GOT3 (cell line): ENCODE results near the gene POU2AF1.

Experiments
- DNase-seq: peaks from one replicate; lab custom pipeline; 2025; ENCODE audit warnings: mixed read lengths; lab: John Stamatoyannopoulos, UW

The POU2AF1 gene

DNA sequence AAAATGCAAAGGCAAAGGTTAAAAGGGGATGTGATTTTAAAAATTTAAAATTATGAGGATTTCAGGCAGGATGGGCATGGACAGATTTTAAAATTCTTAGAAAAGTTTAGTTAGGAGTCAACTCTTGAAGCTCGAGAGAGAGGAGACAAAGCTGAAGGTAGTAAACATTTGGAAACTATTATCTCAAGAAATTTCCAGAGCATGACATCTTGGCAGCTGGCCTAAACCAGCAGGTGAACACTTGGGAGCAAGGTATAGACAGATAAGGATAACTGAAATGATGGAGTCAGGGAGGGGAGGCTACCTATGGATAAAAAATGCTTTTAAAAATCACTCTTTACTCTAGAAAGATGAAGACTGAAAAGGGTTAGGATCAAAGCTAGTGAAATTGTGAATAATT, 67.0 kb downstream of the POU2AF1 start:
- DNase-seq, result no peak

DNA sequence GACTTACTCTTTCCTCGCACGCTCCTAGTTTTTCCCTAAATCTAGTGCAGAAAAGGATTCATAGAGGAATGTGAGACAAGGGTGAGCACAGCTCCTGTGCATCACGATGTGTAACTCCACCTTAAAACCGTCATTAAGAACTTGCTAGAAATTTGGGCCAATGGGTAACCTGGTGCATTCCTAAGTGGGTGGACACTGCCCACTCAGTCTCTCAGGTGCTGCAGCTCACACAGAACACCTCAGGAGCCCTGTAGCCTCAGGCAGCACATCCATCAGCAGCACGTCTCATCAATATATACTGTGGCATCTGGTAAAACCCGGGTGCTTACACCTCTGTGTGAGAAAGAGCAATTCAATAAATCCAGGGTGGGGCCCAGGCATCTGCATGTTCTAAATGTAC, 68.4 kb downstream of the POU2AF1 start:
- DNase-seq, result no peak

DNA sequence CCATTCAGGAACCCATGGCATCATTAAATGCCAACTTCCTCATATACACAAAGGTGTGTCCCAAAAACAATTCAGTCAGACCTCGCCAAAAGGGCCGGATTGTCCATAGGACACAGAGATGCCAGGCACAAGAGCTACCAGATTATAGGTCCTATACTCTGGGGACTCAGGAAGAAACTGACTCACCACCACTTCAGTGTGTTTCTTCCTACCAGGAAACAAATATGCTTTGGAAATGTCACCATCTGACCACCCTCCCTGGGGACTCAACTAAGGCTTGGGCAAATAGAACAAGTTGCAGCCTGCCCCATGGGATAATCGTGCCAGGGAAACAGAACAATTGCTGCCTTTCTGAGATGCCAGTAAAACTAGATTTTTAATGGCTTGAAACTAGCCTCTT, 69.0 kb downstream of the POU2AF1 start:
- no peak for DNase-seq

DNA sequence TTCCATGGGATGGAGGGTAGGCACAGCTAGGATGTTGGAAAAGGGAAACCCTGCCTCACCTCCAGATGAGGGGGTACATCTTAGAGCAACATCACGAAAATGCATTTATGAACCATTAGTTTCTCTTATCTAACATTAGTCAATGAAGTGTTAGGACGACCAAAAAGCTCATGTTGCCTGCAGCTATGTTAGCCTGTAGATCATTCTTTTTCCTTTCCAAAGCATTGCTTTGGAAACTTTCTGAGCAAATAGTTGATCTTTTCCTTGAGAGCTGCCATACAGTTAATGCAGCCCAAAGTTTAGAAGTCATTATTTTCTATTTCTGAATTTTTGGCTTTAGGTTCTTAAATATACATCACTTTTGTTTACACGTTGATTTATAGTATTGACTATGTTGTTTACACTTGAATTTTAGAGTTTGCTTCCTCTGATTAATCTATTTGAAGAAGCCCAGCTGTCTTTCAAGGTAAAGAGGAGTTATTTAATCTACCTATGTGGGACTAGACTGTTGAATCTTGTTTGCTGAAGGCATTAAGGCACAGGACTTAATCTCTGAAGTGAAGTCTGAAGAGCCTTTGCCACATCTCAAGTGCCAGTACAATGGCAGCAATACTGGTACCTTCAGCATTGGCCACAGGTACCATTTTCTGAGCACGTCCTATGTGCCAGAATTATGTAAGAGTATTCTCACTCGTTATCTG, 69.7 kb downstream of the POU2AF1 start:
- no peak for DNase-seq

DNA sequence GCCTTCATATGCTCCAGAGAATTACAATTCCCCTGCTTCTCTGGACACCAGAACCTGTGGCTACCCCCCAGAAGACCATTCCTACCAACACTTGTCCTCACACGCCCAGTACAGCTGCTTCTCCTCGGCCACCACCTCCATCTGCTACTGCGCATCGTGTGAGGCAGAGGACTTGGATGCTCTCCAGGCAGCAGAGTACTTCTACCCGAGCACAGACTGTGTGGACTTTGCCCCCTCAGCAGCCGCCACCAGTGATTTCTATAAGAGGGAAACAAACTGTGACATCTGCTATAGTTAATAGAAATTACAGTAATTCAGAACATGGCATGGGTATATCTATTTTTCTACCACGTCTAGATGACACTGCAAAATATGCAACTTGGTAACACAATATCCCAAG, 70.9 kb downstream of the POU2AF1 start:
- no peak for DNase-seq

DNA sequence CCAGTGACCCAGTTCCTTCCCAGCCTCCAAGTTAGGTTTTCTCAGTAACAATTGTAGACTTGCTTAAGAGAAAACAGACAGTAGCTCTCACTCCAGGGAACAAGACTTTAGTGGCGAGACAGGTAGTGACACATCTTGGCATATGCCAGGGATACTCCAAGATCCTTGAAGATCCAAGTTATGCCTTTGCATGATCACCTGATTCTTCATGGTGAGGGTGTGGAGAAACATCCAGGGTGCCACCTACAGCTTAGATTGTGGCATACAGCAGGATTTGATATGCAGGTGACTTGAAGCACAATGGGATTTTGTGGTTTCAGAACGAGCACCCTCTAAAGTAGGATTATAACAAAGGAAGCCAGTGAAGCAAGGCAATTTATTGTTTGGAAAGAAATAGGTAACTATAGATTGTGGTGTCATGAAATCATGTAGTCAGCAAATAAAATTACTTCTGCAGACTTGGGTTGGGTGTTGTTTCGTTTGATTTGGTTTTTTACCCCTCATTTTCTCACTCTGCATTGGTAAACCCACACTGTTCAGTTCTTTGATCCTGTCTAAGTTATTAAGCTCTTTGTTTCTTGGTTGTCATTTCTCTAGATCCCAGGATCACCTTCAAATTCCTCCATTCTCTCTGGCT, 71.5 kb downstream of the POU2AF1 start:
- DNase-seq, result no peak

DNA sequence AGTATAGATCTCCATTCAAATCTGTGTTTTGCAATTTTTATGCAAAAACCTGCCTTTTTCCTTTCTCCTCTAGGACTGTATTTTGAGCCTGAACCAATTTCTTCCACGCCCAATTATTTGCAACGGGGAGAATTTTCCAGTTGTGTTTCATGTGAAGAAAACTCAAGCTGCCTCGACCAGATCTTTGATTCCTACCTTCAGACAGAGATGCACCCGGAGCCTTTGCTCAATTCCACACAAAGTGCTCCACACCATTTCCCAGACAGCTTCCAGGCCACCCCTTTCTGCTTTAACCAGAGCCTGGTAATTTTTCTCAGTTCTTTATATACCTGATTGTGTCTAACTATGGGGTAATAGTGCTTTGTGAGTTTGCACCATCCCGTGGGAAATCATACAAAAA, 72.8 kb downstream of the POU2AF1 start:
- no peak for DNase-seq

DNA sequence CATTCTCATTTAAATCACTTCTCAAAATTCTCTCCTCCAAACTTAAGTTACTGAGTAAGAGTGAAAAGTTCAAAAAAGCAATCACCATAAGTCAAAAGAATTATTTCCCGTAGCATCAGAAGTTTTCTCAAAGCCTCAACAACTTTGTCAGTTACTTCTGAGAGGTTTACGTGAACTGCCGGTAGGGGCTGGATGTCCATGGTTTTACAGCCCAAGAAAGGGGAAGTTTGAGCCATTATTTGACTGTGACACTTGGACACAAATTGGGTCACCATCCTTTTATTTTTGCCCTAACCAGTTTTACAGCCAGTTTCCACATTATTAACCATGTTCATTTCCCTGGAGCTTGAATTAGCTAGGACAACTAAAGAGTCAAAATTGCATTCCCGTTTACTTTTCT, 73.2 kb downstream of the POU2AF1 start:
- no peak for DNase-seq

DNA sequence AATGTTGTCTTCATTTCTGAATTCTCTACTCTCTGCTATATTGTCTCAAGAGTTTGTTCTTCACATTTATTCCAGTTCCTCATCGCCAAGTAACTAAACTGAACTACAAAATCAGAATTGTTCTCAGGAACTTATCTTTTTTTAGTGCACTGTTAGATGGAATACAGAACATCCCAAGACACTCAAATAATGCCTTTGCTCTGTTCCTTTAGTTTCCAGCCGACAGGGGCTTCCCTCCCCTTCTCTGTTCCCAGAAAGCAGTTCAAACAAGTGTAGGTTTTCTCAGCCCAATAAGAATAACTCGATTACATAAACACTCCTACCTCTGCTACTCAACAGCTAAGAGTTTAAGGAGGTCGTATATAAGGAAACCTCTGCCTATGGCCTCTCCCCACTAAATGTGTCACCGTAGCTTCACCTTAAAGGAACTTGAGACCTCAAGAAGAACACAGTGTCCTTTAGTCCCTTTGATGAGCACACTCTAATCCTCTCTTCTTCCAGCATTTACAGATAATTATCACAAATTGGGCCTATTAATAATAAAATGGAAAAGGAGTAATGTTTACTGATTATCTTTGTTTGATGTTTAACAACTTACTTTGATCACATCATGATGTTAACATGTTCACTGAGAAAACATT, 73.8 kb downstream of the POU2AF1 start:
- DNase-seq, result no peak

DNA sequence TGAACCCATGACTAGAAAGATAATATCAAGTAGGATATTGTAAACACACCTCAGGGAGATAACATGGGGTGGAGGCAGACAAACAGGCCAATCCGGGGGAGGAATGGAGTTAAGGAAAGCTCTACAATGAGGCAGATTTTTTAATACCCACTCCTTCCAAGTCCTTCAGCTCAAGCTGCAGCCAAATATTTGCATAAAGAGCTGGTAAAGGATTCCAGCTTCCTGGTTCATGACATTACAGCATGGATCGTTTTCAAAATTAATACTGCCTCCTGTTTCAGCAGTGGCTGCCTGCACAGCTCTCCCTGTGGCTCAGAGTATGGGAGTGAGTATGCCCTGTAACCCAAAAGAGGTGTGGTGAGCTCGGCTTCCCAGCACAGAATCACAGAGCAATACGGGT, 75.6 kb downstream of the POU2AF1 start:
- DNase-seq, result no peak

DNA sequence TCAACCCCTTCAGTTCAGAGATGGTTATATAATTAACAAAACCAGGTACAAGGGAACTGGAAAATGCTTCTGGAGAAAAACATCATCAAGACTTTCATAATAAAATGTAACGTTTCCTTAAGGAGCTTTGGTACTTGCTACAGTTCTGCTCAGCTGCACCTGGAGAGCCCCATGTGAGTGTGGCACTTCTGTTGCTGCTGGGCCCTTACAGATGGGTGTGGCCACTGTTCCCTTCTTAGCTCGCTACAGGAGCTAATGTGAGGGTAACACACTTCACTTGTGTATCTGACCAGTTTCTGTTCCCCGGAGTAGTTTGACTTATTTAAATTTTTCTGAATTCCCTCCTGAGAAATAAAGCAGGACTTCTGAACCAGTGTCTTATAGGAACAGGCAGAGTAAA, 76.8 kb downstream of the POU2AF1 start:
- no peak for DNase-seq
